DOHH2 (cell line): ENCODE results near the gene STK17A.

Source experiments
- H3F3A ChIP-seq: fragments of 200-600 bp; sonication (generic), shearing (Covaris generic); 2 replicates; pipeline ENCODE4 v1.6.0; 2016; ENCODE audit warnings: antibody characterized with exemption, mild to moderate bottlenecking; ENCODE audit not compliant: control insufficient read depth, insufficient read depth
- H3K27ac ChIP-seq: fragments of 200-600 bp; sonication (generic); 2 replicates; pipeline ENCODE4 v1.5.1; 2014; ENCODE audit warnings: low read depth, mild to moderate bottlenecking, low read length, moderate library complexity
- H3K27me3 ChIP-seq: fragments of 200-600 bp; sonication (generic); 2 replicates; pipeline ENCODE4 v1.6.1; 2014; ENCODE audit warnings: mild to moderate bottlenecking, low read length, mixed read lengths; ENCODE audit not compliant: control insufficient read depth
- H3K36me3 ChIP-seq: fragments of 200-600 bp; sonication (generic); 2 replicates; pipeline ENCODE4 v1.6.1; 2014; ENCODE audit warnings: mild to moderate bottlenecking, low read length, moderate library complexity, mixed read lengths; ENCODE audit not compliant: control insufficient read depth
- H3K4me1 ChIP-seq: fragments of 200-600 bp; sonication (generic); 2 replicates; pipeline ENCODE4 v1.6.1; 2014; ENCODE audit warnings: mild to moderate bottlenecking, low read length, mixed read lengths; ENCODE audit not compliant: control insufficient read depth
- H3K4me2 ChIP-seq: fragments of 200-600 bp; sonication (generic); 2 replicates; pipeline ENCODE4 v1.6.0; 2014; ENCODE audit warnings: mild to moderate bottlenecking, low read length, moderate library complexity
- H3K4me3 ChIP-seq: fragments of 200-600 bp; sonication (generic); 2 replicates; pipeline ENCODE4 v1.5.1; 2014; ENCODE audit warnings: mild to moderate bottlenecking, low read length, mixed read lengths
- H3K79me2 ChIP-seq: fragments of 200-600 bp; sonication (generic); 2 replicates; pipeline ENCODE4 v1.6.1; 2014; ENCODE audit warnings: mild to moderate bottlenecking, low read length, mixed read lengths; ENCODE audit not compliant: control insufficient read depth
- H3K9me2 ChIP-seq: fragments of 200-600 bp; sonication (generic); replicated peaks from 2 replicates; pipeline ENCODE4 v1.6.1; 2014; ENCODE audit warnings: mild to moderate bottlenecking, low read length, mixed read lengths; ENCODE audit not compliant: control insufficient read depth
- H3K9me3 ChIP-seq: fragments of 200-600 bp; sonication (generic); 2 replicates; pipeline ENCODE4 v1.6.1; 2014; ENCODE audit warnings: antibody characterized with exemption, low read length, mixed read lengths; ENCODE audit not compliant: control insufficient read depth, insufficient read depth
- H4K20me1 ChIP-seq: fragments of 200-600 bp; sonication (generic); 2 replicates; pipeline ENCODE4 v1.6.0; 2014; ENCODE audit warnings: low read depth, mild to moderate bottlenecking, antibody characterized with exemption, low read length, moderate library complexity; ENCODE audit not compliant: control insufficient read depth, insufficient read depth
- EZH2phosphoT487 ChIP-seq: fragments of 200-600 bp; sonication (generic); IDR thresholded peaks from 2 replicates; pipeline ENCODE4 v1.6.1; 2017; ENCODE audit warnings: borderline replicate concordance, mild to moderate bottlenecking, antibody characterized with exemption, low read length, moderate library complexity, mixed read lengths
- TF ChIP-seq, protein P1 (sequence below): fragments of 200-600 bp; sonication (generic); IDR thresholded peaks from one replicate; pipeline ENCODE4 v1.5.1; 2014; ENCODE audit warnings: antibody characterized with exemption, mild to moderate bottlenecking, low read depth, low read length; ENCODE audit not compliant: poor library complexity, severe bottlenecking

STK17A gene

DNA sequence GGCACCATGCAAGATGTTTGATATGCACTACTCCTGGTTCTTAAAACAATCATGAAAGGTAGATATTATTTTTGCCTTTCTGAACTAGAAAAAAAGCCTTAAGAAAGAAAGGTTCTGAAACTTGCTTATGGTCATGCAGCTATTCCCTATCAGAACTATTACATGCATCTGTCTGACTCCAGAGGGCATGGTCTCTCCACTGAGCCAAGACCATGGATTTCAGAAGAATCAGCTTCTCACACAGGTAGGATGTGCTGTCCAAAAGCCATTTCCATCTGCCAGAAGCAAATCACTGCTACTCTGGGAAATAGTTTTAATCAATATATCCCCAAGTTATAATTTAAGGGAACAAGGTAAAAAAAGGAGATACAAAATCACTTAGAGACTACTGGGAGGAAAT is 69.5 kb downstream of the STK17A start:
- Histone ChIP-seq H3K27ac (peak overlapping the region; percentile 98), H3K27me3 (no peaks in the 10 kb centered on the region), H4K20me1 (no peaks in the 10 kb centered on the region), H3K36me3 (peaks cover 44% of the 10 kb centered on the region), H3K4me2 (peak overlapping the region; percentile 91), H3F3A (peaks cover 49% of the 10 kb centered on the region), H3K4me3 (peak overlapping the region; percentile 57), H3K79me2 (peaks cover 52% of the 10 kb centered on the region), H3K9me2 (no peaks in the 10 kb centered on the region), H3K9me3 (no peaks in the 10 kb centered on the region), H3K4me1 (peaks cover 74% of the 10 kb centered on the region)
- TF ChIP-seq, protein P1, sequence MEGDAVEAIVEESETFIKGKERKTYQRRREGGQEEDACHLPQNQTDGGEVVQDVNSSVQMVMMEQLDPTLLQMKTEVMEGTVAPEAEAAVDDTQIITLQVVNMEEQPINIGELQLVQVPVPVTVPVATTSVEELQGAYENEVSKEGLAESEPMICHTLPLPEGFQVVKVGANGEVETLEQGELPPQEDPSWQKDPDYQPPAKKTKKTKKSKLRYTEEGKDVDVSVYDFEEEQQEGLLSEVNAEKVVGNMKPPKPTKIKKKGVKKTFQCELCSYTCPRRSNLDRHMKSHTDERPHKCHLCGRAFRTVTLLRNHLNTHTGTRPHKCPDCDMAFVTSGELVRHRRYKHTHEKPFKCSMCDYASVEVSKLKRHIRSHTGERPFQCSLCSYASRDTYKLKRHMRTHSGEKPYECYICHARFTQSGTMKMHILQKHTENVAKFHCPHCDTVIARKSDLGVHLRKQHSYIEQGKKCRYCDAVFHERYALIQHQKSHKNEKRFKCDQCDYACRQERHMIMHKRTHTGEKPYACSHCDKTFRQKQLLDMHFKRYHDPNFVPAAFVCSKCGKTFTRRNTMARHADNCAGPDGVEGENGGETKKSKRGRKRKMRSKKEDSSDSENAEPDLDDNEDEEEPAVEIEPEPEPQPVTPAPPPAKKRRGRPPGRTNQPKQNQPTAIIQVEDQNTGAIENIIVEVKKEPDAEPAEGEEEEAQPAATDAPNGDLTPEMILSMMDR = no peak
- TF ChIP-seq EZH2phosphoT487 = no peak

DNA sequence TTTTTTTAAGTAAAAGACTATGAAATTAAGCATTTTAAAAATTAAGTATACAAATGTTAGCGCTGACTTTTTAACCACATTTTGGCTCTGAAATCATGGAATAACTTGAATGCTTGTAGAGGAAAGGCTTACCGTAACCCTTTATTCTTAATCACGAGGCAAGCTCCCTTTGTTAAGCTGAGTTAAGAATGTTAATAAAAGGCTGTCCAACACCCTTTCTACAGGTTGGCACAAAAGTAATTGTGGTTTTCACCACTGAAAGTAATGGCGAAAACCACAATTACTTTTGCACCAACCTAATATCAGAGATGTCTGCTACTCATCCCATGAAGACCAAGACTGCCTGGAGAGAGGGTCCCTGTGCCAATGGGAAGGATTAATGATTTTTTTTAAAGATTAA is 70.6 kb downstream of the STK17A start:
- peak overlapping the region; percentile 39; the same call in 1 of the 2 replicates for H3K4me2 ChIP-seq

DNA sequence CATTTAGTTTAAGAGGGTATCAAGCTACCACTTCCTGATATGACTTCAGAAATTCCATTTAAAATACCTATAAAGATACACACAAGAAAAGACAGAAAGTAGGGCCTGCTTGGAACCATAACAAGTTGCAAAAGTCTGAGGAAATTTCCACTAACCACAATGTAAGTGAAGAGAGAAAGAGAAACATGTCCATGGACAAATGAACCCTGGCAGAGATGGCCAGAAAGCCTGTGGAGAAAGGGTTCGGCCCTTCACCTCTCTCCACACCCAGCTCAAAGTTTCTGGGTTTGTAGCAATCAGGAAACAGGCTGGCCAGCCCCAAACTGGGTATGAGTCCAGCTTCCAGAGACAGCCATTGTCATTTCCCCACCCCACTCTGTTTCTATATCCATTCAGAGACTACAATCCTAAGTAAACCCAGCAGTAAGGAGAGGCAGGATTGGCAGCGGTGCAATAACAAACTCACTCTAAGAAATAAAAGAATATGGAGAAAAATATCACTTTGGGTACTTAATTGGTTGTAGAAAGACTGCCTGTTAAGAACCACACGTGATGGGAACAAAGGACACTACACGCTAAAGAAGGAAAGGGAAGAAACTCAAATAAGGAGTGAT is 71.1 kb downstream of the STK17A start:
- Histone ChIP-seq H3K27ac (peak overlapping the region; percentile 35), H3K4me3 (peak overlapping the region; percentile 21), H3K4me2 (peak overlapping the region; percentile 39), H3K79me2 (peaks cover 59% of the 10 kb centered on the region), H4K20me1 (no peaks in the 10 kb centered on the region), H3F3A (peaks cover 34% of the 10 kb centered on the region), H3K4me1 (peaks cover 65% of the 10 kb centered on the region), H3K9me3 (no peaks in the 10 kb centered on the region), H3K27me3 (no peaks in the 10 kb centered on the region), H3K36me3 (peaks cover 44% of the 10 kb centered on the region), H3K9me2 (no peaks in the 10 kb centered on the region)
- TF ChIP-seq, protein P1 = no peak
- TF ChIP-seq EZH2phosphoT487 = no peak

More for the DNA sequence above, 70.6 kb downstream of the STK17A start:
- H3K9me2 ChIP-seq = no peaks in the 10 kb centered on the region
- no peaks in the 10 kb centered on the region for H3K9me3 ChIP-seq
- no peaks in the 10 kb centered on the region for H4K20me1 ChIP-seq
- peaks cover 38% of the 10 kb centered on the region for H3F3A ChIP-seq
- TF ChIP-seq, protein P1 = no peak
- no peak for TF ChIP-seq EZH2phosphoT487
- H3K4me1 ChIP-seq = peaks cover 65% of the 10 kb centered on the region
- peak overlapping the region; percentile 35 for H3K27ac ChIP-seq
- peaks cover 39% of the 10 kb centered on the region for H3K36me3 ChIP-seq
- H3K4me3 ChIP-seq = no peak overlapping the region
- H3K79me2 ChIP-seq = peaks cover 53% of the 10 kb centered on the region
- no peaks in the 10 kb centered on the region for H3K27me3 ChIP-seq
